A549 (cell line): ENCODE results near the gene ANKAR. TPM values are rescaled to one million over a fixed set of nuclear protein-coding genes. Genes with fewer than 3 reads are reported as not detected.

ENCODE experiments used
- ATAC-seq, 2 experiments: fragments of 200-7000 bp in 1 of 2; fragments of >200 bp in 1 of 2; cut with Nextera tagmentation in 1 of 2; cut with Tn5 transposase in 1 of 2; 3 replicates each; pipeline versions ENCODE4 v1.8.0 to v1.9.1; 2018 to 2020; ENCODE audit warnings: mild to moderate bottlenecking in 1 of 2, moderate library complexity in 1 of 2
- CTCF ChIA-PET: fragments of 300-600 bp; sonication (Branson Sonifier 250); formaldehyde crosslinking; extraction: SDS; loops from one replicate; lab custom pipeline; 2021; ENCODE audit warnings: antibody characterized with exemption, inconsistent platforms; lab: Yijun Ruan, JAX
- POLR2A ChIA-PET: fragments of 350-600 bp; formaldehyde crosslinking; extraction: SDS; loops from one replicate; lab custom pipeline; 2021; ENCODE audit warnings: antibody characterized with exemption, inconsistent platforms; lab: Yijun Ruan, JAX
- DNase-seq, 2 experiments: peaks; one replicate each; pipeline versions ENCODE4 v3.0.0 to v3.0.0-alpha.2; 2011 to 2016; ENCODE audit warnings: low read depth in 1 of 2, low spot score in 1 of 2
- FAIRE-seq: peaks from 2 replicates; lab custom pipeline; 2011; peaks lifted over from hg19 to GRCh38; lab: Jason Lieb, UNC
- H3K27ac ChIP-seq, 2 experiments: fragments of >200 bp; sonication (Bioruptor Twin); formaldehyde crosslinking; 3 replicates each; pipeline ENCODE4 v1.5.1; 2016 to 2017
- H3K4me1 ChIP-seq: fragments of >200 bp; sonication (Bioruptor Twin); formaldehyde crosslinking; 3 replicates; pipeline ENCODE4 v1.6.1; 2016
- H3K4me2 ChIP-seq: fragments of >200 bp; sonication (Bioruptor Twin); formaldehyde crosslinking; 3 replicates; pipeline ENCODE4 v1.6.1; 2016
- H3K4me3 ChIP-seq: fragments of >200 bp; sonication (Bioruptor Twin); formaldehyde crosslinking; 3 replicates; pipeline ENCODE4 v1.5.1; 2016
- H3K9me3 ChIP-seq: fragments of >200 bp; sonication (Bioruptor Twin); formaldehyde crosslinking; 3 replicates; pipeline ENCODE4 v1.6.1; 2016
- BHLHE40 ChIP-seq: IDR thresholded peaks from 2 replicates; pipeline ENCODE4 v1.6.1; 2012; ENCODE audit warnings: low read depth, low read length, inconsistent platforms
- CHD4 ChIP-seq: fragments of 200-600 bp; sonication (generic); IDR thresholded peaks from 2 replicates; pipeline ENCODE4 v1.6.1; 2016; ENCODE audit warnings: antibody characterized with exemption, mild to moderate bottlenecking, borderline replicate concordance
- EHF ChIP-seq: fragments of 250-450 bp; sonication (Bioruptor Pico); IDR thresholded peaks from 2 replicates; pipeline ENCODE4 v1.5.0; 2020; ENCODE audit warnings: mild to moderate bottlenecking
- FOSB ChIP-seq: fragments of 250-450 bp; sonication (Bioruptor Pico); IDR thresholded peaks from 2 replicates; pipeline ENCODE4 v1.5.0; 2020; ENCODE audit warnings: mild to moderate bottlenecking, moderate library complexity
- GATA3 ChIP-seq: IDR thresholded peaks from 2 replicates; pipeline ENCODE4 v1.6.1; 2012; ENCODE audit warnings: borderline replicate concordance
- HEYL ChIP-seq: fragments of 250-450 bp; sonication (Bioruptor Pico); IDR thresholded peaks from 2 replicates; pipeline ENCODE4 v1.8.0; 2021; ENCODE audit warnings: mild to moderate bottlenecking, moderate library complexity
- HOXA7 ChIP-seq: fragments of 250-450 bp; sonication (Bioruptor Pico); IDR thresholded peaks from 2 replicates; pipeline ENCODE4 v1.5.0; 2020; ENCODE audit warnings: mild to moderate bottlenecking, moderate library complexity
- HOXB13 ChIP-seq: fragments of 250-450 bp; sonication (Bioruptor Pico); IDR thresholded peaks from 2 replicates; pipeline ENCODE4 v1.5.0; 2020; ENCODE audit warnings: low read depth, mild to moderate bottlenecking, moderate library complexity
- KDM5A ChIP-seq: fragments of 200-600 bp; sonication (generic); IDR thresholded peaks from 2 replicates; pipeline ENCODE4 v1.6.1; 2016; ENCODE audit warnings: antibody characterized with exemption, mild to moderate bottlenecking
- MAZ ChIP-seq: fragments of 150-350 bp; IDR thresholded peaks from 2 replicates; pipeline ENCODE4 v1.6.1; 2014; ENCODE audit warnings: antibody characterized with exemption, low read depth, low read length, borderline replicate concordance
- NFE2L2 ChIP-seq: fragments of 150-350 bp; conservative IDR thresholded peaks from 2 replicates; pipeline ENCODE4 v1.6.1; 2014; ENCODE audit warnings: low read length
- POLR2A ChIP-seq: IDR thresholded peaks from 2 replicates; pipeline ENCODE4 v1.6.1; 2012; ENCODE audit warnings: mild to moderate bottlenecking, low read length
- POLR2AphosphoS2 ChIP-seq: conservative IDR thresholded peaks from 2 replicates; pipeline ENCODE4 v1.6.1; 2012; ENCODE audit warnings: low read length, improper control_type of control experiment, inconsistent platforms
- TP53 ChIP-seq: fragments of 250-450 bp; sonication (Bioruptor Pico); IDR thresholded peaks from 2 replicates; pipeline ENCODE4 v1.5.0; 2021; ENCODE audit warnings: mild to moderate bottlenecking, moderate library complexity
- ZSCAN20 ChIP-seq: fragments of 250-450 bp; sonication (Bioruptor Pico); IDR thresholded peaks from 2 replicates; pipeline ENCODE4 v1.8.0; 2022; ENCODE audit warnings: mild to moderate bottlenecking, moderate library complexity
- WGBS: methylation state at CpG from one replicate; pipeline ENCODE4 v1.1.6; 2017; ENCODE audit errors: missing lambda C conversion rate; 5-methylcytosine and 5-hydroxymethylcytosine counted together
- polyA plus RNA-seq, 4 experiments: library from polyadenylated mRNA; depleted of rRNA in 3 of 4; stranded (reverse); fragments of >200 nt; fragmentation: RNase III in 1 of 4; extraction: RNeasy Plus Mini Kit Qiagen cat#74134 plus additional on column Dnase treatment in 1 of 4; gene quantifications; 2 replicates in 3 of 4; 3 replicates in 1 of 4; pipeline ENCODE4 v1.2.3, GENCODE V29; 2011 to 2017
- TF ChIP-seq, protein P1 (sequence below): fragments of >200 bp; sonication (Bioruptor Twin); formaldehyde crosslinking; IDR thresholded peaks from 3 replicates; pipeline ENCODE4 v1.6.1; 2016
- TF ChIP-seq, protein P2 (sequence below): IDR thresholded peaks from 2 replicates; pipeline ENCODE4 v1.6.1; 2012
- TF ChIP-seq, protein P3 (sequence below): fragments of >200 bp; sonication (Bioruptor Twin); formaldehyde crosslinking; IDR thresholded peaks from 2 replicates; pipeline ENCODE4 v1.6.1; 2016
- TF ChIP-seq, protein P4 (sequence below): fragments of 200-600 bp; sonication (generic); IDR thresholded peaks from 2 replicates; pipeline ENCODE4 v1.6.1; 2016; ENCODE audit warnings: antibody characterized with exemption, mild to moderate bottlenecking, moderate library complexity
- TF ChIP-seq, protein P5 (sequence below): IDR thresholded peaks from 2 replicates; pipeline ENCODE4 v1.6.1; 2012; ENCODE audit warnings: low read depth, borderline replicate concordance
- TF ChIP-seq, protein P6 (sequence below): fragments of 250-450 bp; sonication (Bioruptor Pico); IDR thresholded peaks from 2 replicates; pipeline ENCODE4 v1.5.0; 2020; ENCODE audit warnings: low read depth, mild to moderate bottlenecking, moderate library complexity

ANKAR gene
- polyA plus RNA-seq, 2 of the 4 experiments (the other 2 are of a cell fraction): 2.2 to 4.8 TPM

DNA sequence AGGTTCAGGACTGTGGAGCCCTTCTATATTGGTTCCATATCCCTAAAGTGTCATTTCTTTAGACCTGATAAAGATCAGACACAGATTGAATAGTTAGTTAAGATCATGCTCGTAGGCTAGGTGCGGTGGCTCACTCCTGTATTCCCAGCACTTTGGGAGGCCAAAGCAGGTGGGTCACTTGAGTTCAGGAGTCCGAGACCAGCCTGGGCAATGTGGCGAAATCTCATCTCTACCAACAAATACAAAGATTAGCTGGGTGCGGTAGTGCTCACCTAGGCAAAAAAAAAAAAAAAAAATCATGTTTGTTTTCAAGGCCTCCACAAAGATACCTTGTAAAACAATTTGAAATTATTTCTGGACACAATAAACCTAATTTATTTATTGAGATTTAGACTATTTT, 4.6 kb upstream of the ANKAR start:
- ChIA-PET CTCF (interaction anchor here (0.6 to 5.8 kb wide), 3 partner anchors 10 to 27 kb away, joined by 3 to 72 read pairs (median 9); partner anchors contain the start of gene ASNSD1), POLR2A (no interaction called here)
- ATAC-seq (no peak), FAIRE-seq (no peak), DNase-seq (no peak)
- H3K4me1 ChIP-seq: peaks cover 5% of the 10 kb centered on the region; the same call in 1 of the 3 replicates
- no peaks in the 10 kb centered on the region for H3K9me3 ChIP-seq
- no peak overlapping the region for H3K4me3 ChIP-seq
- TF ChIP-seq HEYL (CRISPR knock-in tag) (no peak), EHF (CRISPR knock-in tag) (no peak), HOXA7 (no peak), MAZ (no peak)
- TF ChIP-seq, protein P1, sequence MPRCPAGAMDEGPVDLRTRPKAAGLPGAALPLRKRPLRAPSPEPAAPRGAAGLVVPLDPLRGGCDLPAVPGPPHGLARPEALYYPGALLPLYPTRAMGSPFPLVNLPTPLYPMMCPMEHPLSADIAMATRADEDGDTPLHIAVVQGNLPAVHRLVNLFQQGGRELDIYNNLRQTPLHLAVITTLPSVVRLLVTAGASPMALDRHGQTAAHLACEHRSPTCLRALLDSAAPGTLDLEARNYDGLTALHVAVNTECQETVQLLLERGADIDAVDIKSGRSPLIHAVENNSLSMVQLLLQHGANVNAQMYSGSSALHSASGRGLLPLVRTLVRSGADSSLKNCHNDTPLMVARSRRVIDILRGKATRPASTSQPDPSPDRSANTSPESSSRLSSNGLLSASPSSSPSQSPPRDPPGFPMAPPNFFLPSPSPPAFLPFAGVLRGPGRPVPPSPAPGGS: no peak
- TF ChIP-seq, protein P2, sequence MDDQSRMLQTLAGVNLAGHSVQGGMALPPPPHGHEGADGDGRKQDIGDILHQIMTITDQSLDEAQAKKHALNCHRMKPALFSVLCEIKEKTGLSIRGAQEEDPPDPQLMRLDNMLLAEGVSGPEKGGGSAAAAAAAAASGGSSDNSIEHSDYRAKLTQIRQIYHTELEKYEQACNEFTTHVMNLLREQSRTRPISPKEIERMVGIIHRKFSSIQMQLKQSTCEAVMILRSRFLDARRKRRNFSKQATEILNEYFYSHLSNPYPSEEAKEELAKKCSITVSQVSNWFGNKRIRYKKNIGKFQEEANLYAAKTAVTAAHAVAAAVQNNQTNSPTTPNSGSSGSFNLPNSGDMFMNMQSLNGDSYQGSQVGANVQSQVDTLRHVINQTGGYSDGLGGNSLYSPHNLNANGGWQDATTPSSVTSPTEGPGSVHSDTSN: no peak
- 89% methylated on average over 5 of the region's 5 CpGs for WGBS
- H3K27ac ChIP-seq: no peak overlapping the region
- H3K4me2 ChIP-seq: no peak overlapping the region

DNA sequence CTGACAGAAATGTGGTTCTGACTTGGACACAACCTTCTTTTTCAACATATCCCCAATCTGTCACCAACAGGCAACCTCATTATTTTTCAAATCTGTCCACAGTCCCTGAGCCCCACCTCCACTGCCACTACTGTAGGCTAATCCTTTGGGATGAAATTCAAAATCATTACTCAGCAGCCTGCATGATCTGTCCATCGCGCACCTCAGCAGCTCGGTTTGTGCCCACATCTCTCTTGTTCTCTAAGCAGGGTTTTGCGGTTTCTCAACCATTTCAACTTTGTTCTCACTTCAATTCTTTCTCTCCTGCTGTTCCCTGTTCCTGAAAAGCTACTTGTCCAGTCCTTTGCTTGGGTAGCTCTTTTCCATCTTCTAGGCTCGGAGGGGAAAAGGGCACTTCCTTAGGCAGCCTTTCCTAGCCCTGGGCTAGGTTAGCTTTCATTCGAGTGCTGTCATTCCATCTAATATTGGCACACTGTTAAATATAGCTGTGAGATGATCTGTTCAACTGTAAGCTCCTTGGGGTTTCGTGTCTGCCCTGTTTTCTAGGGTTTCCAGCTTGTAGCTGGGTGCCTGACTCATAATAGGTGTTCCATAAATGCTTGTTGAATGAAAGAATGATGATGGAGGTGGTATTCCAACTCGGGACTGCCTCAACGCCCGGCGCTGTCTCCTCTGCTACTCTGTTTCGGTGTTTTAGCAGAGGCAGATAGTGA, 653 bp upstream of the ANKAR start:
- no peak for DNase-seq
- Histone ChIP-seq H3K27ac (peak overlapping the region; percentile 82 to 92), H3K9me3 (peaks cover 10% of the 10 kb centered on the region)
- POLR2A ChIA-PET: interaction anchor here (1.1 kb wide), 2 partner anchors 10 to 93 kb away, joined by 3 to 4 read pairs; partner anchors contain the start of gene SLC40A1
- 43% methylated on average over 12 of the region's 12 CpGs for WGBS
- TF ChIP-seq KDM5A: no peak
- TF ChIP-seq HEYL (CRISPR knock-in tag): no peak
- TF ChIP-seq FOSB (CRISPR knock-in tag): no peak
- TF ChIP-seq MAZ: no peak
- TF ChIP-seq, protein P3, sequence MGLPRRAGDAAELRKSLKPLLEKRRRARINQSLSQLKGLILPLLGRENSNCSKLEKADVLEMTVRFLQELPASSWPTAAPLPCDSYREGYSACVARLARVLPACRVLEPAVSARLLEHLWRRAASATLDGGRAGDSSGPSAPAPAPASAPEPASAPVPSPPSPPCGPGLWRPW: no peak
- TF ChIP-seq CHD4: no peak
- TF ChIP-seq HOXA7: no peak
- TF ChIP-seq POLR2A: no peak
- TF ChIP-seq GATA3: no peak
- TF ChIP-seq HOXB13: no peak
- no peak for TF ChIP-seq BHLHE40
- TF ChIP-seq, protein P4, sequence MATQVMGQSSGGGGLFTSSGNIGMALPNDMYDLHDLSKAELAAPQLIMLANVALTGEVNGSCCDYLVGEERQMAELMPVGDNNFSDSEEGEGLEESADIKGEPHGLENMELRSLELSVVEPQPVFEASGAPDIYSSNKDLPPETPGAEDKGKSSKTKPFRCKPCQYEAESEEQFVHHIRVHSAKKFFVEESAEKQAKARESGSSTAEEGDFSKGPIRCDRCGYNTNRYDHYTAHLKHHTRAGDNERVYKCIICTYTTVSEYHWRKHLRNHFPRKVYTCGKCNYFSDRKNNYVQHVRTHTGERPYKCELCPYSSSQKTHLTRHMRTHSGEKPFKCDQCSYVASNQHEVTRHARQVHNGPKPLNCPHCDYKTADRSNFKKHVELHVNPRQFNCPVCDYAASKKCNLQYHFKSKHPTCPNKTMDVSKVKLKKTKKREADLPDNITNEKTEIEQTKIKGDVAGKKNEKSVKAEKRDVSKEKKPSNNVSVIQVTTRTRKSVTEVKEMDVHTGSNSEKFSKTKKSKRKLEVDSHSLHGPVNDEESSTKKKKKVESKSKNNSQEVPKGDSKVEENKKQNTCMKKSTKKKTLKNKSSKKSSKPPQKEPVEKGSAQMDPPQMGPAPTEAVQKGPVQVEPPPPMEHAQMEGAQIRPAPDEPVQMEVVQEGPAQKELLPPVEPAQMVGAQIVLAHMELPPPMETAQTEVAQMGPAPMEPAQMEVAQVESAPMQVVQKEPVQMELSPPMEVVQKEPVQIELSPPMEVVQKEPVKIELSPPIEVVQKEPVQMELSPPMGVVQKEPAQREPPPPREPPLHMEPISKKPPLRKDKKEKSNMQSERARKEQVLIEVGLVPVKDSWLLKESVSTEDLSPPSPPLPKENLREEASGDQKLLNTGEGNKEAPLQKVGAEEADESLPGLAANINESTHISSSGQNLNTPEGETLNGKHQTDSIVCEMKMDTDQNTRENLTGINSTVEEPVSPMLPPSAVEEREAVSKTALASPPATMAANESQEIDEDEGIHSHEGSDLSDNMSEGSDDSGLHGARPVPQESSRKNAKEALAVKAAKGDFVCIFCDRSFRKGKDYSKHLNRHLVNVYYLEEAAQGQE: no peak
- TF ChIP-seq, protein P1: no peak
- no peak for TF ChIP-seq TP53 (CRISPR knock-in tag)
- TF ChIP-seq EHF (CRISPR knock-in tag): no peak
- no peak for TF ChIP-seq NFE2L2
- TF ChIP-seq, protein P5, sequence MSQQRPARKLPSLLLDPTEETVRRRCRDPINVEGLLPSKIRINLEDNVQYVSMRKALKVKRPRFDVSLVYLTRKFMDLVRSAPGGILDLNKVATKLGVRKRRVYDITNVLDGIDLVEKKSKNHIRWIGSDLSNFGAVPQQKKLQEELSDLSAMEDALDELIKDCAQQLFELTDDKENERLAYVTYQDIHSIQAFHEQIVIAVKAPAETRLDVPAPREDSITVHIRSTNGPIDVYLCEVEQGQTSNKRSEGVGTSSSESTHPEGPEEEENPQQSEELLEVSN: no peak
- no peak for TF ChIP-seq ZSCAN20
- TF ChIP-seq, protein P6, sequence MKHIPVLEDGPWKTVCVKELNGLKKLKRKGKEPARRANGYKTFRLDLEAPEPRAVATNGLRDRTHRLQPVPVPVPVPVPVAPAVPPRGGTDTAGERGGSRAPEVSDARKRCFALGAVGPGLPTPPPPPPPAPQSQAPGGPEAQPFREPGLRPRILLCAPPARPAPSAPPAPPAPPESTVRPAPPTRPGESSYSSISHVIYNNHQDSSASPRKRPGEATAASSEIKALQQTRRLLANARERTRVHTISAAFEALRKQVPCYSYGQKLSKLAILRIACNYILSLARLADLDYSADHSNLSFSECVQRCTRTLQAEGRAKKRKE: no peak
- TF ChIP-seq POLR2AphosphoS2: no peak
- TF ChIP-seq, all 56 proteins: peak for 0
- ATAC-seq: peak; percentile 1 to 23; a peak in 4 of 6 replicates
- H3K4me1 ChIP-seq: peaks cover 12% of the 10 kb centered on the region
- peak overlapping the region; percentile 53 for H3K4me3 ChIP-seq
- H3K4me2 ChIP-seq: peak overlapping the region; percentile 79
- no peak for FAIRE-seq
- CTCF ChIA-PET: interaction anchor here (0.8 to 5.8 kb wide), 13 partner anchors 9 to 126 kb away, joined by 3 to 72 read pairs (median 6); partner anchors contain the start of genes ASNSD1, OSGEPL1 and SLC40A1
